Mucosa of descending colon (tissue), 3 donors: ENCODE data around the gene DKK1. TPM values are rescaled to one million over a fixed set of nuclear protein-coding genes. Genes with fewer than 3 reads are reported as not detected.
A peak's percentile ranks its signal among the peaks of the same experiment; 100 is the strongest.

Experiments
- ATAC-seq: fragments of 200-7000 bp; cut with Tn5 transposase; one replicate; pipeline ENCODE4 v1.9.1; 2020; ENCODE audit warnings: mild to moderate bottlenecking, moderate library complexity
- DNase-seq, 3 donors: peaks; one replicate each; pipeline ENCODE4 v3.0.0-alpha.2; 2020
- H3K36me3 ChIP-seq: fragments of 200-600 bp; one replicate; pipeline ENCODE4 v1.8.0; 2021; ENCODE audit warnings: low read depth, mild to moderate bottlenecking
- H3K4me1 ChIP-seq: fragments of 200-600 bp; one replicate; pipeline ENCODE4 v1.8.0; 2021; ENCODE audit warnings: low read depth, mild to moderate bottlenecking
- H3K4me3 ChIP-seq: fragments of 200-600 bp; one replicate; pipeline ENCODE4 v1.8.0; 2021; ENCODE audit warnings: mild to moderate bottlenecking
- H3K9me3 ChIP-seq: fragments of 200-600 bp; one replicate; pipeline ENCODE4 v1.8.0; 2021; ENCODE audit warnings: mild to moderate bottlenecking
- intact Hi-C, 2 donors: fragments of 100-400 bp; cut with DNase I in 1 of 2; cut with micrococcal nuclease in 1 of 2; formaldehyde crosslinking; loops; one replicate each; pipeline versions ENCODE4 v1.11.0 to v1.11.1; 2022; cut with DNase I, micrococcal nuclease
- total RNA-seq, 3 donors: library from RNA; stranded (reverse); fragmentation: NEBNext Ultra II Directional in 2 of 3; extraction: Animal tissue kit (Norgen Biotek cat#: 25700) in 2 of 3; gene quantifications; one replicate each; pipeline versions ENCODE4 v1.2.1 to v1.2.4, GENCODE V29; 2021 to 2023
- TF ChIP-seq, protein P1 (sequence below): fragments of 200-600 bp; IDR thresholded peaks from one replicate; pipeline ENCODE4 v1.8.0; 2022; ENCODE audit warnings: antibody characterized with exemption, mild to moderate bottlenecking
- donor health status: DM: no; HTN: no; CAD: no; lungs with moderate emphysema.
- donor health status: DM: no; HTN: no; CAD: no.
- donor health status: DM: no; HTN: yes; CAD: no.

DKK1 gene
- total RNA-seq, 3 donors from 2014 or later: 1.5 TPM; not detected in 2

DNA sequence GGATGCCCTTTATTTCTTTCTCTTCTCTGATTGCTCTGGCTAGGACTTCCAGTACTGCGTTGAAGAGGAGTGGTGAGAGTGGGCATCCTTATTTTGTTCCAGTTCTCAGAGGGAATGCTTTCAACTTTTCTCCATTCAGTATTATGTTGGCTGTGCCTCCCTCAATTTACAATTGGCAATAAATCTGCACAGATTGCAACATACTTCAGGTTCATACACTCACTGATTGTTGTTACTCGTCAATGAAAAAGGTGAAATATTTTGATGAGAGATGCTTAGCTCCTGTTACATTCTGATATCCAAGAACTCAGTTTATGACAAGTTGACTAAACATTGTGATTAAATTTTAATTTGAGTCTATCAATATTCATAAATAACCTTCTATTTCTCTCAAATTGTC is 37.9 kb upstream of the DKK1 start:
- peak; percentile 32 for ATAC-seq
- intact Hi-C loops: no loop called here
- Histone ChIP-seq H3K9me3 (no peaks in the 10 kb centered on the region), H3K4me1 (no peaks in the 10 kb centered on the region), H3K4me3 (no peak overlapping the region), H3K36me3 (no peaks in the 10 kb centered on the region)
- no peak for DNase-seq
- TF ChIP-seq, protein P1, sequence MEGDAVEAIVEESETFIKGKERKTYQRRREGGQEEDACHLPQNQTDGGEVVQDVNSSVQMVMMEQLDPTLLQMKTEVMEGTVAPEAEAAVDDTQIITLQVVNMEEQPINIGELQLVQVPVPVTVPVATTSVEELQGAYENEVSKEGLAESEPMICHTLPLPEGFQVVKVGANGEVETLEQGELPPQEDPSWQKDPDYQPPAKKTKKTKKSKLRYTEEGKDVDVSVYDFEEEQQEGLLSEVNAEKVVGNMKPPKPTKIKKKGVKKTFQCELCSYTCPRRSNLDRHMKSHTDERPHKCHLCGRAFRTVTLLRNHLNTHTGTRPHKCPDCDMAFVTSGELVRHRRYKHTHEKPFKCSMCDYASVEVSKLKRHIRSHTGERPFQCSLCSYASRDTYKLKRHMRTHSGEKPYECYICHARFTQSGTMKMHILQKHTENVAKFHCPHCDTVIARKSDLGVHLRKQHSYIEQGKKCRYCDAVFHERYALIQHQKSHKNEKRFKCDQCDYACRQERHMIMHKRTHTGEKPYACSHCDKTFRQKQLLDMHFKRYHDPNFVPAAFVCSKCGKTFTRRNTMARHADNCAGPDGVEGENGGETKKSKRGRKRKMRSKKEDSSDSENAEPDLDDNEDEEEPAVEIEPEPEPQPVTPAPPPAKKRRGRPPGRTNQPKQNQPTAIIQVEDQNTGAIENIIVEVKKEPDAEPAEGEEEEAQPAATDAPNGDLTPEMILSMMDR: no peak

DNA sequence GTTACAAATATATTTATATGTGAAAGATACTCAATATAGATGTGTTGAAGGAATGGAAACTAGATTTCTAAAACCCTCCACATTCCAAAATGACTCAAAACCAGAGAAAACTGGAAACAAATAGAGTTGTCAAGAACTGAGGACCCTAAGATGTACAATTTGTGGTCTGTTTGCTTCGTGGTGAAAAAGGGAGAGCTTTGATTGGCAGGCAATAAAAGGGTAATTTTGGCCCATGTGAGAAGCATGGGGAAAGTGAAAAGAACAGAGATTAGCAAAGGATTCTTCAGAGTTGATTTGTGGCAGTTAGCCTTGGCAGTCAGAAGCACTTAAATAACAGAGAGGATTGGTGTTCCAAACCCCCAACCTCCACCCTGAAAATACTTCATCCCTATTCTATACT is 37.1 kb upstream of the DKK1 start:
- Histone ChIP-seq H3K4me1 (no peaks in the 10 kb centered on the region), H3K36me3 (no peaks in the 10 kb centered on the region), H3K9me3 (no peaks in the 10 kb centered on the region), H3K4me3 (no peak overlapping the region)
- intact Hi-C loops: no loop called here
- ATAC-seq (no peak), DNase-seq (no peak)
- TF ChIP-seq, protein P1: no peak

DNA sequence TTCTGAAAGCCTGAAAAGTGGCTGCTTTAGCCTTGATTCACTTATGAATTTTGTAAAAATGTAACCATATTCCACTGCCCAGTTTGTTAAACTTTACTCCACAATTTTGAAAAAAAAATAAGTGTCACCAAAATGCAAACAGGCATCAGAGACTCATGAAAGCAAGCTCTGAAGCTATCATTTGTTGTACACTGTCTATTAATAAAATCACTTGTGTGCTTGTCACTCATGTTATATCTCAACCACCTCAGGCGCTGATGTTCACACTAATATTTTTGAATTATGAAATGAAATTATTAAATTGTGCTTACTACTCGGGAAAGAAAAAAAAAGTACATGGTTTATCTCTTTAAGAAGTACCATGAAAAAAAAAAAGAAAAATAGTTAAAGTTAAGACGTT is 34.5 kb upstream of the DKK1 start:
- no peak for ATAC-seq
- TF ChIP-seq, protein P1: no peak

DNA sequence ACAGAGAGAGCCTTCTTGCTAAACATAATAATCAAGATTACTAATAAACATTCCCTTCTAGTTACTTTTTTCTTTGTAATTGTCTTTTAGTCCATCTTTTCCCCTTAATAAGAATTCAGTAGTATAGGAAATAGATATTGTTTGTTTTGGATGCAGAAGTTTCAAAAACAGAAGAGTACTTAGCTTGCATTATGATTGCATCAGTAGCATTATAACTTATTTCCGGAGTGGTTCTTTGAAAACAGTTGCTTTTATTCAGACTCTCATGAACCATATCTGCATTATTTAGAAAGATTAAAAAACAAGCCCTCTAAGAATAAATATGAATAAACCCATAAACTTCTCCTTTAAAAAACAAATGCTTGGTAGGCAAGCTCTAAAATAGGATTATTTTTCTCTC is 34.0 kb upstream of the DKK1 start:
- Histone ChIP-seq H3K4me1 (no peaks in the 10 kb centered on the region), H3K4me3 (no peak overlapping the region), H3K36me3 (no peaks in the 10 kb centered on the region), H3K9me3 (no peaks in the 10 kb centered on the region)
- TF ChIP-seq, protein P1: no peak
- intact Hi-C loops: no loop called here
- DNase-seq (no peak), ATAC-seq (no peak)

More for the DNA sequence above, 34.5 kb upstream of the DKK1 start:
- intact Hi-C loops: no loop called here
- Histone ChIP-seq H3K4me1 (no peaks in the 10 kb centered on the region), H3K9me3 (no peaks in the 10 kb centered on the region), H3K36me3 (no peaks in the 10 kb centered on the region), H3K4me3 (no peak overlapping the region)
- no peak for DNase-seq

DNA sequence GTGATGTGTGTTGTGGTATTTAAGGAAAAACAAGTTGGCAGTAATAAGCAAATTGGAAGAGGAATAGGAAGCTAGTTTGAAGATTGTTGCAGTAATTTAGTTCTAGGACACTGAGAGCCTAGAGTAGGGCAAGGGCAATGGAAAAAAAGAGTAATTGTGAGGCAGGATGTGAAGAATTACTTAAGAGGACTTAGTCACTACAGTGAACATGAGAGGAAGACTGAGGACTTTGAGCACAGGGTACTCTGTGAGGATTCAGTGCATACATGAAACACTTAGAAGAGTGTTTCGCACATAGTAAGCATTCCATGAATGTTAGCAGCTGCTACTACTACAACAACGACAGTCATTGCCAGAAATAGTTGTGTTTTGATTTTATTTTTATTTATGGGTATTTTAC is 30.9 kb upstream of the DKK1 start:
- TF ChIP-seq, protein P1: no peak

DNA sequence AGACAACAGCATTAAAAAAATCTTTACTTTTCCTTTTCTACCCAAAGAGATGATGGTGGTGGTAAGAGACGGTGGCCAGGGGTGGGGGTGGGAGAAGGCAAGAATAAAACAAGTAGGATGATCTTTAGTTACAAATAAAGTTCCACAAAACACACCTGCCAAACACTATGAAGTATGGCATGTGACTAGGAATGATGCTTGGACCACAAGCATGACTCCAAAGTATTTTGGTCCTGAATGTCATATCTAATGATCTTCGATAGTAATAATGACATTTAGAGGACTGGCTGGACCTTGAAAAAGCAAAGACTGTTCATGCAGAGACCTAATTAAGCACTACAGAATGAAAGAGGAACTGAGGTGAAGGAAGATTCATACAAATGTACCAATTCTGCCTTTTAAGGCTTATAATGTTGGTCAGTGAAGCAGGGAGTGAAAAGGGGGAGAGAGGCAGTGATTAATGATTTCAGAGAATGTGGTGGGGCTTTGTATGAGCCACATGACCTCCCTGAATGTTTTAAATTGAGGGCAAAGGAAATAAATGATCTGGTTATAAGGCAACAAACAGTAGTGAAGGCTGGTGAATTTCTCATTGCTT is 29.6 kb upstream of the DKK1 start:
- Histone ChIP-seq H3K36me3 (no peaks in the 10 kb centered on the region), H3K4me1 (peaks cover 15% of the 10 kb centered on the region), H3K4me3 (no peak overlapping the region), H3K9me3 (no peaks in the 10 kb centered on the region)
- TF ChIP-seq, protein P1: no peak
- no peak for ATAC-seq
- intact Hi-C loops: no loop called here
- no peak for DNase-seq

More for the DNA sequence above, 30.9 kb upstream of the DKK1 start:
- H3K9me3 ChIP-seq: no peaks in the 10 kb centered on the region
- H3K4me1 ChIP-seq: peaks cover 9% of the 10 kb centered on the region
- intact Hi-C loops: no loop called here
- ATAC-seq (no peak), DNase-seq (no peak)
- H3K4me3 ChIP-seq: no peak overlapping the region
- no peaks in the 10 kb centered on the region for H3K36me3 ChIP-seq
